NB4 (cell line): ENCODE results near the gene FOXA1.

ENCODE experiments used
- DNase-seq: peaks from one replicate; pipeline ENCODE4 v3.0.0; 2010; ENCODE audit warnings: low read depth
- H3K4me3 ChIP-seq: one replicate; pipeline ENCODE4 v1.5.1; 2011; ENCODE audit warnings: mild to moderate bottlenecking, low read depth, low read length, moderate library complexity
- MYC ChIP-seq: IDR thresholded peaks from 2 replicates; pipeline ENCODE4 v1.6.1; 2011; ENCODE audit warnings: low read depth, low read length
- POLR2A ChIP-seq: IDR thresholded peaks from 2 replicates; pipeline ENCODE4 v1.6.1; 2011; ENCODE audit warnings: mild to moderate bottlenecking; ENCODE audit not compliant: insufficient read length; ENCODE audit errors: extremely low read depth
- TF ChIP-seq, protein P1 (sequence below): IDR thresholded peaks from one replicate; pipeline ENCODE4 v1.5.1; 2012; ENCODE audit warnings: low read depth, low read length
- TF ChIP-seq, protein P2 (sequence below): IDR thresholded peaks from 2 replicates; pipeline ENCODE4 v1.6.1; 2011; ENCODE audit warnings: low read depth, low read length

FOXA1 gene

DNA sequence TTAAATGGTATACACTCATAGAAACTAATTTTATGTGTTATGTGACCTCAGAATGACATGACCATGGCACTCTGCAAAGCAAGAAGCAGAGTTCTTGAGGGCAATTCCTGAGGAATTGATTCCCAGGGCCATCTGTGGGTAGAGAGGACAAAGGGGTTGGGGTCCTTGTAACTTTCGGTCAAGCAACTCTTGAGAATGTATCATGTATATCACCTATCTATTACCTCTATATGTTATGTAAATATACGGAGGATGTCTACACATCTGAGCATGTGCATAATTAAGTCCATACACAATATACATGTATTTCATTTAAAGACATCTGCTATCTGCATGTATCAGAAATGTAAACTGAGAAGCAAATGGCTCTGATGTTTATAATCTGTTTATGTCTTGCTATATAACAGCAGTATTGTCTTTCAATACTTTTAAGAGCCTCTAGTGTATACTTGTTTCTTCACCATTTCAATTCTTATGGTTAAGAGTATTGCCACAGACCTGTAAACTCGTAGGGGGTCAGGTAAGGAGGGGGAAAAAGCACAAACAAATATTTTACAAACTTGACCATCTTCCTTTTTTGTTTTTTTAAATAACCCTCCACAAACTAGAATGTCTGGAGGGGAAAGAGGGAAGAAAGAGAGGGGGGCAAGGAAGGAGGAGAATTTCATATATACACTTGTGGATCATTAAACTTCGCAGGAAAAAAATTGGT lies 4.5 kb downstream of the FOXA1 start:
- no peak for DNase-seq
- TF ChIP-seq, protein P1, sequence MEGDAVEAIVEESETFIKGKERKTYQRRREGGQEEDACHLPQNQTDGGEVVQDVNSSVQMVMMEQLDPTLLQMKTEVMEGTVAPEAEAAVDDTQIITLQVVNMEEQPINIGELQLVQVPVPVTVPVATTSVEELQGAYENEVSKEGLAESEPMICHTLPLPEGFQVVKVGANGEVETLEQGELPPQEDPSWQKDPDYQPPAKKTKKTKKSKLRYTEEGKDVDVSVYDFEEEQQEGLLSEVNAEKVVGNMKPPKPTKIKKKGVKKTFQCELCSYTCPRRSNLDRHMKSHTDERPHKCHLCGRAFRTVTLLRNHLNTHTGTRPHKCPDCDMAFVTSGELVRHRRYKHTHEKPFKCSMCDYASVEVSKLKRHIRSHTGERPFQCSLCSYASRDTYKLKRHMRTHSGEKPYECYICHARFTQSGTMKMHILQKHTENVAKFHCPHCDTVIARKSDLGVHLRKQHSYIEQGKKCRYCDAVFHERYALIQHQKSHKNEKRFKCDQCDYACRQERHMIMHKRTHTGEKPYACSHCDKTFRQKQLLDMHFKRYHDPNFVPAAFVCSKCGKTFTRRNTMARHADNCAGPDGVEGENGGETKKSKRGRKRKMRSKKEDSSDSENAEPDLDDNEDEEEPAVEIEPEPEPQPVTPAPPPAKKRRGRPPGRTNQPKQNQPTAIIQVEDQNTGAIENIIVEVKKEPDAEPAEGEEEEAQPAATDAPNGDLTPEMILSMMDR = no peak
- TF ChIP-seq, protein P2, sequence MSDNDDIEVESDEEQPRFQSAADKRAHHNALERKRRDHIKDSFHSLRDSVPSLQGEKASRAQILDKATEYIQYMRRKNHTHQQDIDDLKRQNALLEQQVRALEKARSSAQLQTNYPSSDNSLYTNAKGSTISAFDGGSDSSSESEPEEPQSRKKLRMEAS = no peak
- TF ChIP-seq MYC (no peak), POLR2A (no peak)
- H3K4me3 ChIP-seq = no peak overlapping the region

DNA sequence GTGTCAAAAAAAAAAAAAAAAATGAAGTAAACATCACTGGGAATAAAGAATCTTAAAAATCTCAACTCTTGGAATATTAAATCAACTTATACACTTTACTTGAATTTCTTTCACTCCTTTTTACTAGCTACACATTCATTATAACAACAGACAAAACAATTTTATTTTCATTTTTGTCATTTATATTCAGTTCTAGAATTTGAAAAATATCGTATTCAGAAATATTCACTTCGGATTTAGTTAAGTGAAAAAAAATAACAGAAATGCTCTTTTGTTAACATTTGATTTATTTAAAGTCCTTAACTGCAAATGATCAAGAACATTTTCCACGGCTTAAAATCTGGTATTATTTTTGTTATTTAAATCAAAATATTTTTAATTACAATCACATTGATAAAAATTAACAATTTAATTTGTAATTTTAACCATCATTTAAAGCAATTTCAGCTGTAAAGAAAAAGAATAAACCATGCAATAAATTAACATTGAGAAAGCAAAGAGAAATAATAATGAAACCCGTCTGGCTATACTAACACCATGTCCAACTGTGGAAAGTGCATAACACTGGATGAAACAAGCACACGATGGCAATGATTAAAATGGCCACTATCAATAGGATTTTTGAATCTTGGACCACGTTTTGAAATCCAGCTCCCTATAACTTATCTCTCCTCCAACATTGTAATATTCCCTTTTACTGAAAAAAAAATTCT lies 5.2 kb downstream of the FOXA1 start:
- TF ChIP-seq, protein P2 = no peak
- no peak for TF ChIP-seq POLR2A
- TF ChIP-seq MYC = no peak
- TF ChIP-seq, protein P1 = no peak
- H3K4me3 ChIP-seq = no peak overlapping the region
- no peak for DNase-seq

DNA sequence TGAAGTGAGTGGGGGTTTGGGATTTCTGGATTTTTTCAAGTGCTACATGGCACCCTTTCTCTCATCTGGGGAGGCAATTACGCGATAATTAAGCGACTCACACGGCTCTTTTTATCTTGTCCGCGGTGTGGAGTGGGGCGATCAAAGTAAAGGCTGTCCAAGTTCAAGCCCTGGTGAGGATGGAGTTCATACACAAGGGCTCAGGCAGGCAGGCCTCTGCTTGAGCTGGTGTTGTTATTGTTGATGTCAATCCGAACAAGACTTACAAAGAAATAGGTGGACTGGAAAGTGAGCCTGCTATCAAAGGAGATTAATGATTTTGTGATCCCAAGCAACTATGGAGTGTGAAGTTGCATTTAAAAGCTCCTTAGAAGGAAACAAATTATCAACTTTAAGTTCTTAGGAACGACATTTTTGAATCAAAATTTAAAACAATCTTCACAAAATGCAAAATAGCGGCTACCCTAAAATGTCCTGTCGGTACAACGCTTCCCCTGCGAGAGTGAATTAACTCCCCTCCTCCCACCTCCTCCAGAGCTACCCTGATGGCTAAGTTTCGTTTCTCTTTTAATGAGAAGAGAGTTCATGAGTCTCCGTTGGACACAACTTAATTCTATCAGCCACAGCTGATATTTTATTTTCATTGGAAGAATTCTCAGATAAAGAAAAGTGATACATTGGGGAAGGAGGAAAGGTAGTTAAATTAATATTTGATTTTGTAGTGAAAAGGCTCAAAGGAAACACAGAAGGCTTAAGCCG lies 5.9 kb downstream of the FOXA1 start:
- DNase-seq = no peak
- no peak overlapping the region for H3K4me3 ChIP-seq
- TF ChIP-seq, protein P1 = no peak

DNA sequence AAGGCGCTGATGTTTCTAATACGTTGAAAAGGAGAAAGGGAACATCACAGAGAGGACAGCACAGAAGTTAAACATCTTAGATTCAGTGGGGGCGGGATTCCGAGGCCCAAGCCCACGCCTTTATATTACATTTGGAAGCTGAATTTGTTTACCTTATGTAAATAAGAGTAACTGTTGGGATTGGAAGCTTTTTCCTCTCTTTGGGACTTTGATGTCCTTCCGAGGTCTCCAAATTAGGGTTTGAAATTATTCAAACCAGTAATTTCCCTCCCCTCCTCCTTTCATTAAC lies 6.4 kb downstream of the FOXA1 start:
- DNase-seq = no peak
- no peak overlapping the region for H3K4me3 ChIP-seq
- TF ChIP-seq MYC (no peak), POLR2A (no peak)
- TF ChIP-seq, protein P1 = no peak
- TF ChIP-seq, protein P2 = no peak

DNA sequence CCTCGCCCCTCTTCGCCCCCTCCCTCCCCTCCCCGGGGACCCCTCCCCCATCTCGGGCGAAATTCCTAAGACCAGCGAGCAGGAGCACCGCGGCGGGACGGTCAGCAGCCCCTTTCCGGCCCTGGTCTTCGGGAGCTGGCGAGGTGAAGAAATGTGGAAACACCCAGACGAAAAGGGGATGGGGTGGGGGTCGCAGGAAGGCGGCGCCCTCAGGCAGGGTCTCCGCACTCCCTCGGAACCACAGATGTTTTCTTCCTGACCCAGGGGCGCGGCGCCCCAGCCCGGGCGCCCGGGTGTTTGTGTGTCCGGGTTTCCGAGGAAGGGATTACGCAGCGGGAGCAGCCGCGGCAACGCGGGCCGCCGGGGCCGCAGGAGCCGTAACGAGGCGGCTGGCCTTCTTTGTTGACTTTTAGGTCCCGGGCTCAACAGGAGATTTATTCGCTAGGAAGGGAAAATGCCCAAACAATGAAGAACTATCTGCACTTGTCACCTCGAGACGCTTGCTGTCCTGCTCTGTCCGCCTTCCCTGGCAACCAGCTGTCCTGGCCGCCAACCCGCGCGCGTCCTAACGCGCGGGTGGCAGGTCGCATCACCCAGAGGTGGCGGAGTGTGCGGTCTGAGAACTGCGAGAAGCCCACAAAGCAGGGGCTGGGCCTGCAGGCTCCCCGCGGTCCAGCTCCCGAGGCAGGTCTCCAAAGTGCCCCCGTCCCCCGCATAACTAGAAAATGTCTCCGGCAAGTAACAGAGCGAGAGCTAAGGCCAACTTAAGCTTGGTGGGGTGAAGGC lies 7.0 kb downstream of the FOXA1 start:
- no peak for TF ChIP-seq MYC
- TF ChIP-seq, protein P1 = no peak
- TF ChIP-seq, protein P2 = no peak
- no peak for TF ChIP-seq POLR2A
- H3K4me3 ChIP-seq = no peak overlapping the region
- no peak for DNase-seq
